ENCODE measurements around the gene LIN28B.

DNA sequence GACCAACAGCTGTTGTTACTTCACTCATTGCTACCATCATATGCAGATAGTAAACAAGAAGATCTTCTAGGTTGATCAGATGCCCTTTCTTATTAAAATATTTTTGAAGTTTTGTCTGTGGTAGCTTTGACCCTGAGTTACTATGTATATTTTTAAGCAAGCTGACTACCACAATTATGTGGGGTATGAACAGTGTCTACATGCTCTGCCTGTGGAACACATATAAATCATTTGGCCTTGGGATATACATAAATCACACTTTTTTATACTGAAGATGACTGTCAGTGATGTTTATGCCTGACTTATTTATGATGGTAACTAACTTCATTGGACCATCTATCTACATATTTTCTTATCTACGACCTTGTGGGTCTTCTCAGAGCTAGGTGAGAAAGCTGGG is 44.2 kb downstream of the LIN28B start:
- TF ChIP-seq, protein P1, sequence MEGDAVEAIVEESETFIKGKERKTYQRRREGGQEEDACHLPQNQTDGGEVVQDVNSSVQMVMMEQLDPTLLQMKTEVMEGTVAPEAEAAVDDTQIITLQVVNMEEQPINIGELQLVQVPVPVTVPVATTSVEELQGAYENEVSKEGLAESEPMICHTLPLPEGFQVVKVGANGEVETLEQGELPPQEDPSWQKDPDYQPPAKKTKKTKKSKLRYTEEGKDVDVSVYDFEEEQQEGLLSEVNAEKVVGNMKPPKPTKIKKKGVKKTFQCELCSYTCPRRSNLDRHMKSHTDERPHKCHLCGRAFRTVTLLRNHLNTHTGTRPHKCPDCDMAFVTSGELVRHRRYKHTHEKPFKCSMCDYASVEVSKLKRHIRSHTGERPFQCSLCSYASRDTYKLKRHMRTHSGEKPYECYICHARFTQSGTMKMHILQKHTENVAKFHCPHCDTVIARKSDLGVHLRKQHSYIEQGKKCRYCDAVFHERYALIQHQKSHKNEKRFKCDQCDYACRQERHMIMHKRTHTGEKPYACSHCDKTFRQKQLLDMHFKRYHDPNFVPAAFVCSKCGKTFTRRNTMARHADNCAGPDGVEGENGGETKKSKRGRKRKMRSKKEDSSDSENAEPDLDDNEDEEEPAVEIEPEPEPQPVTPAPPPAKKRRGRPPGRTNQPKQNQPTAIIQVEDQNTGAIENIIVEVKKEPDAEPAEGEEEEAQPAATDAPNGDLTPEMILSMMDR (IDR thresholded peaks at IDR 0.05), result no peak
- no peak for TF ChIP-seq POLR2A (IDR thresholded peaks at IDR 0.05)
